AG08396 (cell line): ENCODE results near the gene PTGDR2.
"Not testable (repeated sequence)": the region's sequence is repeated elsewhere in the genome, so short reads cannot be mapped to it uniquely, and the experiment has no call there.

Experiments
- DNase-seq: peaks from one replicate; pipeline ENCODE4 v3.0.0; 2012; ENCODE audit warnings: low spot score, mixed read lengths

PTGDR2 gene

GRCh38 chr11:60841797-60842667 lies 13.7 kb downstream of the PTGDR2 start, which contains the start of gene CCDC86:
Gene CCDC86, plus strand, starts transcription at chr11:60842113. Its CDS starts 12 bp downstream, at chr11:60842125.
- DNase-seq: peak; percentile 100

GRCh38 chr11:60840470-60841430 lies 15.0 kb downstream of the PTGDR2 start:
- peak; percentile 85 for DNase-seq

DNA sequence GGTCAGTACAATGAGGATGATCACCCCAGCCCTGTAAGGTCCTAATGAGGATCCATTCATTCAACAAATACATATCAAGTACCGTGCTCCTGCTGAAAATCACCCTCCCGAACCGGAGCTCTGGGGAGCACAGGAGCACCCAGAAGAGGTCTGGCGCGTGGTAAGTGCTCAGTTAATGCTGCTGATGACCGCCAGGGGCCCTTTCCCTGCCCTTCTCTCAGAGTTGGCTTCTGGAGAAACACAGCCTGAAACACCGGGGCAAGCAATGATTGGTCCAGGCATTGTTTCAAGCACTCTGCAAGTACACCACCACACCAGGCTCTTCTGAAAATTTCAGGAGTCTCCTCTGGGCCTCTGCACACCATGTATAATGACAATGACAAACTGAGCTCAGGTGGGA lies 17.6 kb downstream of the PTGDR2 start:
- DNase-seq: no peak

GRCh38 chr11:60836866-60837515 lies 18.8 kb downstream of the PTGDR2 start:
- no peak for DNase-seq

- DNase-seq: no peak
These were observed 20.3 kb downstream of the PTGDR2 start for GRCh38 chr11:60835534-60835846.

- DNase-seq: no peak
These were observed 20.8 kb downstream of the PTGDR2 start for GRCh38 chr11:60834742-60835533.

DNA sequence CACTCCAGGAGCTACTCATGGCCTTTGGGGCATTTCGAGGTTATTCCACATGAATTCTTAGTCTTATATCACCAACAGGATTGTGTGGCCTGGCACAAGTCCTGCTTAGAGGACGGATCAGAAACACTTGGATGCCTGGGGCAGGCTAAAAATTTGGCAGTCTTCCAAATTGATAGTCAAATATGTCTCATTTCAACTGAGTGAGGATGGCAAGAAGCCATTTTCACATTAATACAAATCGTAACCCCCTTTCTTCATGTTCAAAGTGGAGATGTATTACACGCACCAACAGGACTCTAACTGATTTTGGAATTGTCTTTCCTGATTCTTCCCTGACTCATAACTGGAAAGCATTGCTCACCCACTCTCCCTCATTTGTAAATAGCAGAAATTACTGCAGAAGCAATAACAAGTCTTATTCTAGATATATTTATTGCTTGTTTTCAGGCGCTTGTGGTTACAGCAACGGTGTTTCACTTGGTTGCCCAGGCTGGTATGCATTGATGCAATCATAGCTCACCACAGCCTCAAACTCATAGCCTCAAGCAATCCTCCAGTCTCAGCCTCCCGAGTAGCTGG lies 24.2 kb downstream of the PTGDR2 start:
- DNase-seq: no peak

GRCh38 chr11:60831143-60831500 lies 24.6 kb downstream of the PTGDR2 start:
- DNase-seq: peak; percentile 85

- DNase-seq: no peak
These were observed 25.1 kb downstream of the PTGDR2 start for GRCh38 chr11:60830478-60831142.

GRCh38 chr11:60825790-60826189 lies 30.0 kb downstream of the PTGDR2 start:
- no peak for DNase-seq

GRCh38 chr11:60825118-60825517 lies 30.6 kb downstream of the PTGDR2 start:
- no peak for DNase-seq

DNA sequence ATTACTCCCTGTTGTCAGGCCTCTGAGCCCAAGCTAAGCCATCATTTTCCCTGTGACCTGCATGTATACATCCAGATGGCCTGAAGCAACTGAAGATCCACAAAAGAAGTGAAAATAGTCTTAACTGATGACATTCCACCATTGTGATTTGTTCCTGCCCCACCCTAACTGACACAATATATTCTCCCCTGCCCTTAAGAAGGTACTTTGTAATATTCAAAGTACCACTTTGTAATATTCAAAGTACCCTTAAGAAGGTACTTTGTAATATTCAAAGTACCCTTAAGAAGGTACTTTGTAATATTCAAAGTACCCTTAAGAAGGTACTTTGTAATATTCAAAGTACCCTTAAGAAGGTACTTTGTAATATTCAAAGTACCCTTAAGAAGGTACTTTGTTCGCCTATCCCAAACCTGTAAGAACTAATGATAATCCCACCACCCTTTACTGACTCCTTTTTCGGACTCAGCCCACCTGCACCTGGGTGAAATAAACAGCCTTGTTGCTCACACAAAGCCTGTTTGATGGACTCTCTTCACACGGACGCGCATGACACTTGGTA lies 31.9 kb downstream of the PTGDR2 start:
- DNase-seq: not testable (repeated sequence)

GRCh38 chr11:60821827-60822599 lies 33.7 kb downstream of the PTGDR2 start:
- DNase-seq: no peak

- no peak for DNase-seq
These were observed 37.7 kb downstream of the PTGDR2 start for GRCh38 chr11:60818057-60818456.

DNA sequence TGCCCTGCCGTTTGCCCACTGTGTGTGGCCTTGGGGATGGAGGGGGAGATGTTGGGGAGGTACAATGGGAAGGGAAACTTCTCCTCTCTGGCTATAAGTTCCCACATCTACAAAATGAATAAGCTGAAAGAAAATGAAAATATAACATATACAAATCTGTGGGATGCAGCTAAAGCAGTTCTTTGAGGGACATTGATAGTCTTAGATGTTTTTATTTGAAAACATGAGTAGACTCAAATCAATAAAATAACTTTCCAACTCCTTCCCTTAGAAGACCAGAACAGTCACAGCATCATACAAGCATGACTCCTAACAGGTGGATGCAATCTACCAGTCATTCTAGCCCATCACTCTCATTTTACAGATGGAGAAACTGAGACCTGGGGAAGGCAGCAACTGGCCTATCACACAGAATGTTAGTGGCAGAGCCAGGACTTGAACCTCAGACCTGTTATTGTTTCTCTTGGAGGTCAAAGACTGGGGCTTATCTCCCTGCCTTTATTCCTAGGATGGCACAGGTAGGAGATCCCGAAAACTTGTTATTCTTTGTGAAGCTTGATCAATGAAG lies 39.1 kb downstream of the PTGDR2 start:
- DNase-seq: no peak

DNA sequence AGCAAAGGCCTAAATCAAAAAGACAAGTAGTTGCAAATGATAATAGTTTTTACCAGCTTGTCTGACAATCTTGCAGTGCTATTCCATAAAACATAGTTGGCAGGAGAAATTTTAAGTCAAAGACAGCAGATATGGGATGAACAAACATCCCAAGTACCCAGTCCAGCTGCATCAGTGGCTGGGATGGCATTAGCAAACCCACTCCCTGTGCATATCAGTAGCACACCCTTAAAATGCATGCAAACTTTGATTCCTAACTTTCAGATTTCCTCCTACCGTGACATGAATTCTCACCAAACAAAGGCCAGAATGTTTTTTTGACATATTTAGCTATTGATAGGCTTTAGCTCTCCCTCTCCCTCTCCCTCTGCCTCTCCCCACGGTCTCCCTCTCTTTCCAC lies 41.6 kb downstream of the PTGDR2 start:
- DNase-seq: no peak

DNA sequence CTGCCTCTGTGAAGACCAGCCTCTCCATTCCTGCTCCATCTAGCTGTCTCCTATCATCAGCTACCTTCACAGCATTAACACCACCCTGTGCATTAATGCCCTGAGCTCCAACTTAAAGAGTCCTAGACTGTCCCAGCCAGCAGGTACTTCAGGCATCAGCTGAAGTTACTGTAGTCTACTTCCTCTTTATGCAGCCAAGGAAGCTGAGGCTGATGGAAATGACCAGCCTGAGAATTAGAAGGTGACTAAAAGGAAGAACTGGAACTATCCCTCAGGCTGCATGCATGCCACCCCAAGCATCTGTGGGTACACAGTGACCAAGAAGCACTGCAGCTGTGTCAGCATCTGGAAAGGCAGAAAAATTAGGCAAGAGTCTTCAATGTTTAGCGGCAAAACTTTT lies 42.4 kb downstream of the PTGDR2 start:
- DNase-seq: no peak

DNA sequence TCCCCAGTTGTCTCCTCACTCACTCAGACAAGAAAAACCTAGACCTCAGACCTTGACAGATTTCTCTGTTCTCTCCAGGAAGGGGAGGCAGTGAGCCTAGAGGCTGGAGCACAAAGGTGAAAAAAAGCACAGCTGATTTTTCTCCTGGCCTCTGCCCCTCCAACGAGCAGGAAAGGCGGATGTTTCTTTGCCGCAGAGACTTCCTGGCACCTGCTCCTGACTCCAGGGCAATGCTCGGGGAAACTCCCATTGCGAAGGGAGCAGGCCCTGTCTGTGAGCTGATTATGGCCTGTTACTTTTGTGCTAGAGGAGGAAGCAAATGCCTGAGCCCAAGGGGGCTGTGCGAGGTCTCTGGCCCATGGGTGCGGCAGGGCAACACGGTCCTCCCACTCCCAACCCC lies 45.2 kb downstream of the PTGDR2 start:
- DNase-seq: no peak

GRCh38 chr11:60810151-60810550 lies 45.6 kb downstream of the PTGDR2 start:
- no peak for DNase-seq
